ENCODE measurements around the gene SUPT4H1. TPM values are rescaled to one million over a fixed set of nuclear protein-coding genes. Genes with fewer than 3 reads are reported as not detected.

The SUPT4H1 gene
- total RNA-seq, 1 donor from 2014 or later = 82.4 TPM

- TF ChIP-seq CTCF (IDR thresholded peaks at IDR 0.05) = no peak
- no peaks in the 10 kb centered on the region for H3K9me3 ChIP-seq
- H3K4me1 ChIP-seq = peaks cover 68% of the 10 kb centered on the region
- H3K27ac ChIP-seq = peak overlapping the region; percentile 95
- intact Hi-C loops (cut with DNase I) = no loop called here
- peak overlapping the region; percentile 46 for H3K4me3 ChIP-seq
- ATAC-seq (no peak), DNase-seq (no peak)
- no peaks in the 10 kb centered on the region for H3K36me3 ChIP-seq
- H3K27me3 ChIP-seq (ENCODE audit: low read depth) = peaks cover 5% of the 10 kb centered on the region
Measured at GRCh38 chr17:58337210-58337599, 14.8 kb downstream of the SUPT4H1 start.

- no peaks in the 10 kb centered on the region for H3K36me3 ChIP-seq
- H3K4me1 ChIP-seq = peaks cover 68% of the 10 kb centered on the region
- H3K4me3 ChIP-seq = peak overlapping the region; percentile 46
- no peaks in the 10 kb centered on the region for H3K9me3 ChIP-seq
- H3K27me3 ChIP-seq (ENCODE audit: low read depth) = peaks cover 5% of the 10 kb centered on the region
- ATAC-seq = no peak
- intact Hi-C loops (cut with DNase I) = no loop called here
- TF ChIP-seq CTCF (IDR thresholded peaks at IDR 0.05) = no peak
- DNase-seq = no peak
- H3K27ac ChIP-seq = peak overlapping the region; percentile 95
Measured at GRCh38 chr17:58336456-58337209, 15.4 kb downstream of the SUPT4H1 start.

- TF ChIP-seq CTCF (IDR thresholded peaks at IDR 0.05) = no peak
- ATAC-seq (no peak), DNase-seq (peak; percentile 57)
- Histone ChIP-seq H3K4me3 (peak overlapping the region; percentile 46), H3K36me3 (no peaks in the 10 kb centered on the region), H3K9me3 (no peaks in the 10 kb centered on the region), H3K27me3 (ENCODE audit: low read depth) (peaks cover 5% of the 10 kb centered on the region), H3K27ac (peak overlapping the region; percentile 95), H3K4me1 (peaks cover 68% of the 10 kb centered on the region)
- intact Hi-C loops (cut with DNase I) = no loop called here
Measured at GRCh38 chr17:58335779-58336455, 16.1 kb downstream of the SUPT4H1 start.

- ATAC-seq (no peak), DNase-seq (peak; percentile 60)
- no peaks in the 10 kb centered on the region for H3K9me3 ChIP-seq
- H3K36me3 ChIP-seq = no peaks in the 10 kb centered on the region
- H3K4me3 ChIP-seq = peak overlapping the region; percentile 3
- TF ChIP-seq CTCF (IDR thresholded peaks at IDR 0.05) = no peak
- peak overlapping the region; percentile 95 for H3K27ac ChIP-seq
- H3K4me1 ChIP-seq = peaks cover 62% of the 10 kb centered on the region
- H3K27me3 ChIP-seq (ENCODE audit: low read depth) = peaks cover 5% of the 10 kb centered on the region
- intact Hi-C loops (cut with DNase I) = no loop called here
Measured at GRCh38 chr17:58335061-58335731, 16.8 kb downstream of the SUPT4H1 start.

DNA sequence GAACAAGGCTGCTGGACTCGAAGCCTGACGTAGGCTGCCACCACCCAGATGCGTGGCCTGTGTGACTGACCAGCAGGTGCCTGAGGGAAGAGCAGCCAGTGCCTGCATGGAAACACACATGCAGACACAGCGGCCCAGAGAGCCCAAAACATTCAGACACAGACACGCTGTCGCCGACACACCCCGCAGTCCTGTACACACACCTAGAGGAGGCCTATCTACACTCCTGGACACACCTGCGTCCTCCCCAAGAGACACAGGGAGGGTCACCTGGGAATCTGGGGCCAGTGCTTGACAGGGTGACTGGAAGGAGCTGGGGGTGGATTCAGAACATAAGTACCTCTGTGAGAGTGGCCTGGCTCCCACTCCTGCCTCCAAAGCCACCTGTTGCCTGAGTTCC lies 17.3 kb downstream of the SUPT4H1 start:
- intact Hi-C loops (cut with DNase I) = no loop called here

More for the DNA sequence above, 17.3 kb downstream of the SUPT4H1 start:
- ATAC-seq = no peak
- Histone ChIP-seq H3K4me1 (peaks cover 58% of the 10 kb centered on the region), H3K27me3 (ENCODE audit: low read depth) (peaks cover 5% of the 10 kb centered on the region), H3K27ac (peak overlapping the region; percentile 95), H3K4me3 (no peak overlapping the region), H3K36me3 (no peaks in the 10 kb centered on the region), H3K9me3 (no peaks in the 10 kb centered on the region)
- peak; percentile 41 for DNase-seq
- no peak for TF ChIP-seq CTCF (IDR thresholded peaks at IDR 0.05)

Measured in lower lobe of right lung (tissue), 2 donors.